Retinal pigment epithelial cell (primary cell): ENCODE measurements around the gene CCNL2.

Experiments
- DNase-seq: peaks from one replicate; pipeline ENCODE4 v3.0.0-alpha.2; 2010; ENCODE audit warnings: low read depth
- H3K4me3 ChIP-seq: 2 replicates; pipeline ENCODE4 v1.5.1; 2011; ENCODE audit warnings: mild to moderate bottlenecking, low read length, control low read depth, moderate library complexity
- CTCF ChIP-seq: conservative IDR thresholded peaks from 2 replicates; pipeline ENCODE4 v1.5.1; 2011; ENCODE audit warnings: low read depth, low read length, control low read depth, inconsistent platforms

The CCNL2 gene

GRCh38 chr1:1340185-1340584 is 59.0 kb downstream of the CCNL2 start:
- H3K4me3 ChIP-seq, result no peak overlapping the region
- no peak for TF ChIP-seq CTCF
- DNase-seq, result no peak

- TF ChIP-seq CTCF, result no peak
- no peak overlapping the region for H3K4me3 ChIP-seq
- DNase-seq, result no peak
Measured at GRCh38 chr1:1338278-1338677, 60.9 kb downstream of the CCNL2 start.

- no peak for DNase-seq
- H3K4me3 ChIP-seq, result no peak overlapping the region
- no peak for TF ChIP-seq CTCF
Measured at GRCh38 chr1:1337793-1338147, 61.4 kb downstream of the CCNL2 start.

GRCh38 chr1:1336931-1337792 is 62.0 kb downstream of the CCNL2 start:
- no peak for TF ChIP-seq CTCF
- H3K4me3 ChIP-seq, result no peak overlapping the region
- DNase-seq, result no peak

GRCh38 chr1:1336446-1336845 is 62.7 kb downstream of the CCNL2 start:
- TF ChIP-seq CTCF, result no peak
- DNase-seq, result no peak
- no peak overlapping the region for H3K4me3 ChIP-seq

- DNase-seq, result no peak
- TF ChIP-seq CTCF, result no peak
- no peak overlapping the region for H3K4me3 ChIP-seq
Measured at GRCh38 chr1:1335792-1336248, 63.3 kb downstream of the CCNL2 start.
